GM12878 (cell line): ENCODE data around the gene PLPPR1. TPM values are rescaled to one million over a fixed set of nuclear protein-coding genes. Genes with fewer than 3 reads are reported as not detected.

Experiments used
- ATAC-seq: fragments of 200-7000 bp; cut with Tn5 transposase; 3 replicates; pipeline ENCODE4 v1.9.1; 2020; ENCODE audit warnings: mild to moderate bottlenecking, moderate library complexity
- BruUV-seq: library from RNA; stranded (reverse); fragments of 400-500 nt; replicated peaks from 2 replicates; lab custom pipeline; 2021; lab: Mats Ljungman, UMichigan
- CTCF ChIA-PET: fragments of 300-600 bp; sonication (Branson Sonifier 250); formaldehyde crosslinking; extraction: SDS; loops from one replicate; lab custom pipeline; 2021; ENCODE audit warnings: inconsistent platforms; lab: Yijun Ruan, JAX
- POLR2A ChIA-PET: fragments of 350-600 bp; formaldehyde crosslinking; extraction: SDS; loops from one replicate; lab custom pipeline; 2021; ENCODE audit warnings: inconsistent platforms; lab: Charles Lee
- RAD21 ChIA-PET: fragments of 300-600 bp; sonication (Branson Sonifier 250); formaldehyde crosslinking; loops from one replicate; lab custom pipeline; 2023; ENCODE audit warnings: antibody characterized with exemption; ENCODE audit not compliant: unreplicated experiment; lab: Charles Lee
- SMC1A ChIA-PET: fragments of 300-600 bp; sonication (Branson Sonifier 250); formaldehyde crosslinking; loops from one replicate; lab custom pipeline; 2023; ENCODE audit not compliant: unreplicated experiment, uncharacterized antibody; lab: Charles Lee
- DNase-seq: peaks from one replicate; pipeline ENCODE4 v3.0.0-alpha.2; 2011; ENCODE audit warnings: low read depth, low spot score
- FAIRE-seq: peaks from 3 replicates; lab custom pipeline; 2011; peaks lifted over from hg19 to GRCh38; lab: Jason Lieb, UNC
- H2AFZ ChIP-seq: 2 replicates; pipeline ENCODE4 v1.6.0; 2011; ENCODE audit warnings: low read depth, low read length, control low read depth; ENCODE audit not compliant: control insufficient read depth
- H3K27ac ChIP-seq: 2 replicates; pipeline ENCODE4 v1.5.1; 2011; ENCODE audit warnings: control low read depth; ENCODE audit not compliant: control insufficient read depth, insufficient read depth
- H3K27me3 ChIP-seq, 2 experiments: replicated peaks in 1 of 2; 2 replicates each; pipeline versions ENCODE4 v1.6.0 to v1.6.1; 2011; ENCODE audit warnings: low read length in 1 of 2; ENCODE audit not compliant: control insufficient read depth in 2 of 2, insufficient read depth in 2 of 2
- H3K36me3 ChIP-seq, 2 experiments: 2 replicates each; pipeline ENCODE4 v1.5.1; 2011; ENCODE audit warnings: low read length in 1 of 2; ENCODE audit not compliant: control insufficient read depth in 2 of 2, insufficient read depth in 2 of 2
- H3K4me1 ChIP-seq: 2 replicates; pipeline ENCODE4 v1.6.1; 2011; ENCODE audit warnings: mild to moderate bottlenecking, low read length, moderate library complexity, mixed read lengths; ENCODE audit not compliant: control insufficient read depth, insufficient read depth
- H3K4me2 ChIP-seq: 2 replicates; pipeline ENCODE4 v1.6.0; 2011; ENCODE audit warnings: control low read depth; ENCODE audit not compliant: control insufficient read depth, insufficient read depth
- H3K4me3 ChIP-seq: fragments of 200-600 bp; sonication (generic); 2 replicates; pipeline ENCODE4 v1.5.1; 2016
- H3K79me2 ChIP-seq: 2 replicates; pipeline ENCODE4 v1.6.0; 2011; ENCODE audit warnings: low read length; ENCODE audit not compliant: control insufficient read depth, insufficient read depth
- H3K9ac ChIP-seq: 2 replicates; pipeline ENCODE4 v1.8.0; 2011; ENCODE audit warnings: low read length, control low read depth, mixed read lengths; ENCODE audit not compliant: control insufficient read depth, insufficient read depth
- H3K9me3 ChIP-seq: replicated peaks from 3 replicates; pipeline ENCODE4 v1.5.1; 2011; ENCODE audit warnings: mild to moderate bottlenecking, low read length; ENCODE audit not compliant: control insufficient read depth, insufficient read depth
- H4K20me1 ChIP-seq: 2 replicates; pipeline ENCODE4 v1.6.0; 2011; ENCODE audit not compliant: control insufficient read depth, insufficient read depth
- ATF3 ChIP-seq: IDR thresholded peaks from 2 replicates; pipeline ENCODE4 v1.6.1; 2011; ENCODE audit warnings: low read depth, mild to moderate bottlenecking, low read length, moderate library complexity, borderline replicate concordance; ENCODE audit errors: extremely low read depth
- CREM ChIP-seq: IDR thresholded peaks from 2 replicates; pipeline ENCODE4 v1.6.1; 2014; ENCODE audit warnings: antibody characterized with exemption, low read depth
- ELK1 ChIP-seq: IDR thresholded peaks from 2 replicates; pipeline ENCODE4 v1.6.1; 2012; ENCODE audit warnings: low read depth, low read length, improper control_type of control experiment
- FOS ChIP-seq: IDR thresholded peaks from 3 replicates; pipeline ENCODE4 v1.6.1; 2011; ENCODE audit warnings: borderline replicate concordance; ENCODE audit not compliant: insufficient read length; ENCODE audit errors: extremely low read depth
- FOXM1 ChIP-seq: IDR thresholded peaks from 2 replicates; pipeline ENCODE4 v1.6.1; 2012; ENCODE audit warnings: low read depth, mild to moderate bottlenecking, inconsistent platforms, low read length, moderate library complexity
- HDAC6 ChIP-seq: fragments of 200-600 bp; sonication (generic); IDR thresholded peaks from one replicate; pipeline ENCODE4 v1.8.0; 2017; ENCODE audit warnings: antibody characterized with exemption; ENCODE audit not compliant: unreplicated experiment
- HDGF ChIP-seq: fragments of 450-650 bp; IDR thresholded peaks from 2 replicates; pipeline ENCODE4 v1.6.1; 2016; ENCODE audit warnings: antibody characterized with exemption
- IRF3 ChIP-seq: fragments of 450-650 bp; IDR thresholded peaks from 2 replicates; pipeline ENCODE4 v1.6.1; 2014; ENCODE audit warnings: mild to moderate bottlenecking
- MTA3 ChIP-seq: IDR thresholded peaks from 2 replicates; pipeline ENCODE4 v1.6.1; 2012; ENCODE audit warnings: low read length, inconsistent platforms, borderline replicate concordance
- MYC ChIP-seq: IDR thresholded peaks from 2 replicates; pipeline ENCODE4 v1.6.1; 2011; ENCODE audit warnings: mild to moderate bottlenecking, low read length, moderate library complexity, inconsistent platforms; ENCODE audit not compliant: insufficient read depth, insufficient replicate concordance, insufficient read length, severe bottlenecking
- NBN ChIP-seq: fragments of 450-650 bp; IDR thresholded peaks from 2 replicates; pipeline ENCODE4 v1.6.1; 2016
- NR2C2 ChIP-seq: IDR thresholded peaks from 2 replicates; pipeline ENCODE4 v1.6.1; 2011; ENCODE audit warnings: borderline replicate concordance, low read depth; ENCODE audit not compliant: control insufficient read depth, insufficient read length
- NR2F1 ChIP-seq: fragments of 450-650 bp; conservative IDR thresholded peaks from 2 replicates; pipeline ENCODE4 v1.6.1; 2017; ENCODE audit warnings: mild to moderate bottlenecking
- PAX5 ChIP-seq: IDR thresholded peaks from 2 replicates; pipeline ENCODE4 v1.6.1; 2011; ENCODE audit warnings: low read depth, low read length, borderline replicate concordance
- PKNOX1 ChIP-seq: fragments of 450-650 bp; IDR thresholded peaks from 2 replicates; pipeline ENCODE4 v1.6.1; 2016; ENCODE audit warnings: mild to moderate bottlenecking
- POLR2AphosphoS2 ChIP-seq: IDR thresholded peaks from 2 replicates; pipeline ENCODE4 v1.6.1; 2011; ENCODE audit warnings: low read depth, mild to moderate bottlenecking, low read length, improper control_type of control experiment, moderate library complexity
- SMAD1 ChIP-seq: fragments of 450-650 bp; IDR thresholded peaks from 2 replicates; pipeline ENCODE4 v1.6.1; 2018; ENCODE audit warnings: mild to moderate bottlenecking, low read depth; ENCODE audit not compliant: partially characterized antibody
- STAT3 ChIP-seq: IDR thresholded peaks from 2 replicates; pipeline ENCODE4 v1.6.1; 2011; ENCODE audit warnings: low read depth, low read length, improper control_type of control experiment
- YBX1 ChIP-seq: fragments of 450-650 bp; IDR thresholded peaks from 2 replicates; pipeline ENCODE4 v1.6.1; 2016; ENCODE audit warnings: antibody characterized with exemption
- YY1 ChIP-seq: IDR thresholded peaks from 2 replicates; pipeline ENCODE4 v1.6.1; 2011; ENCODE audit warnings: low read depth, mild to moderate bottlenecking, low read length
- WGBS: methylation state at CpG from one replicate; pipeline ENCODE4 v1.1.6; 2016; ENCODE audit warnings: low lambda C conversion rate; ENCODE audit not compliant: insufficient replicate concordance, insufficient coverage; ENCODE audit errors: missing lambda C conversion rate; 5-methylcytosine and 5-hydroxymethylcytosine counted together
- in situ Hi-C: fragments of 300-500 bp; cut with MboI; formaldehyde crosslinking; loops from 9 replicates; pipeline ENCODE4 v1.14.3; 2018; ENCODE audit warnings: mixed read lengths
- intact Hi-C: fragments of 100-400 bp; cut with micrococcal nuclease; formaldehyde crosslinking; loops from one replicate; pipeline ENCODE4 v1.14.2; 2022; ENCODE audit not compliant: unreplicated experiment
- polyA plus RNA-seq, 11 experiments: library from polyadenylated mRNA; depleted of rRNA in 4 of 11; unstranded in 6 of 11; stranded (reverse) in 5 of 11; fragments of >200 nt; fragmentation: Nextera tagmentation in 4 of 11; fragmentation: Illumina TruSeq in 1 of 11; extraction: Ambion mirVana in 4 of 11; extraction: Trizol in 1 of 11; gene quantifications; 1 replicate in 1 of 11; 2 replicates in 10 of 11; pipeline versions ENCODE4 v1.2.1 to v1.2.3, GENCODE V29; 2011 to 2016; ENCODE audit warnings: inconsistent platforms in 2 of 11, missing spikeins in 2 of 11, low read depth in 1 of 11
- total RNA-seq, 4 experiments: library from RNA; depleted of rRNA in 3 of 4; stranded (reverse); fragments of >200 nt in 3 of 4; fragmentation: Illumina TruSeq in 1 of 4; extraction: Trizol in 1 of 4; gene quantifications; 2 replicates each; pipeline versions ENCODE4 v1.2.1 to v1.2.3, GENCODE V29; 2013 to 2021

Gene PLPPR1
- total and polyA plus RNA-seq, 10 of the 15 experiments (the other 5 are each of a cell fraction or from before 2014, with no cell fraction given) = 0.69 TPM; not detected in 9

GRCh38 chr9:101191723-101192122 lies 163.2 kb downstream of the PLPPR1 start:
- Histone ChIP-seq H3K9me3 (no peaks in the 10 kb centered on the region), H3K4me1 (no peaks in the 10 kb centered on the region), H3K36me3 (no peaks in the 10 kb centered on the region), H3K9ac (no peak overlapping the region), H3K79me2 (no peaks in the 10 kb centered on the region), H4K20me1 (no peaks in the 10 kb centered on the region), H2AFZ (no peak overlapping the region), H3K4me2 (no peak overlapping the region), H3K4me3 (no peak overlapping the region), H3K27ac (no peak overlapping the region), H3K27me3 (no peaks in the 10 kb centered on the region; a peak in 1 of 4 replicates)
- SMC1A ChIA-PET = no interaction called here
- POLR2A ChIA-PET = no interaction called here
- in situ Hi-C loops = no loop called here
- intact Hi-C loops = no loop called here
- FAIRE-seq = no peak
- WGBS = 3% methylated on average over 2 of the region's 2 CpGs
- CTCF ChIA-PET = no interaction called here
- ATAC-seq = no peak
- no TSS peak for BruUV-seq
- DNase-seq = no peak
- no peak for TF ChIP-seq FOS
- no peak for TF ChIP-seq IRF3
- TF ChIP-seq PAX5 = no peak
- TF ChIP-seq ATF3 = no peak
- TF ChIP-seq HDGF = no peak
- TF ChIP-seq NR2C2 = no peak
- TF ChIP-seq MTA3 = no peak
- no peak for TF ChIP-seq NR2F1
- no peak for TF ChIP-seq YY1
- TF ChIP-seq FOXM1 = no peak
- no peak for TF ChIP-seq PKNOX1
- TF ChIP-seq CREM = no peak
- no peak for TF ChIP-seq NBN
- TF ChIP-seq ELK1 = no peak
- no peak for TF ChIP-seq POLR2AphosphoS2
- TF ChIP-seq HDAC6 = no peak
- no peak for TF ChIP-seq STAT3
- TF ChIP-seq MYC = no peak
- no peak for TF ChIP-seq SMAD1
- TF ChIP-seq YBX1 = no peak
- RAD21 ChIA-PET = no interaction called here
